Measurements from ENCODE around the gene NRTN.

- TF ChIP-seq, protein P1, sequence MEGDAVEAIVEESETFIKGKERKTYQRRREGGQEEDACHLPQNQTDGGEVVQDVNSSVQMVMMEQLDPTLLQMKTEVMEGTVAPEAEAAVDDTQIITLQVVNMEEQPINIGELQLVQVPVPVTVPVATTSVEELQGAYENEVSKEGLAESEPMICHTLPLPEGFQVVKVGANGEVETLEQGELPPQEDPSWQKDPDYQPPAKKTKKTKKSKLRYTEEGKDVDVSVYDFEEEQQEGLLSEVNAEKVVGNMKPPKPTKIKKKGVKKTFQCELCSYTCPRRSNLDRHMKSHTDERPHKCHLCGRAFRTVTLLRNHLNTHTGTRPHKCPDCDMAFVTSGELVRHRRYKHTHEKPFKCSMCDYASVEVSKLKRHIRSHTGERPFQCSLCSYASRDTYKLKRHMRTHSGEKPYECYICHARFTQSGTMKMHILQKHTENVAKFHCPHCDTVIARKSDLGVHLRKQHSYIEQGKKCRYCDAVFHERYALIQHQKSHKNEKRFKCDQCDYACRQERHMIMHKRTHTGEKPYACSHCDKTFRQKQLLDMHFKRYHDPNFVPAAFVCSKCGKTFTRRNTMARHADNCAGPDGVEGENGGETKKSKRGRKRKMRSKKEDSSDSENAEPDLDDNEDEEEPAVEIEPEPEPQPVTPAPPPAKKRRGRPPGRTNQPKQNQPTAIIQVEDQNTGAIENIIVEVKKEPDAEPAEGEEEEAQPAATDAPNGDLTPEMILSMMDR (conservative IDR thresholded peaks at IDR 0.05; ENCODE audit: low read length): no peak
- no peak for TF ChIP-seq EZH2phosphoT487 (IDR thresholded peaks at IDR 0.05; ENCODE audit: borderline replicate concordance, low read depth, low read length)
These were observed 9.4 kb upstream of the NRTN start for GRCh38 chr19:5795382-5795919.
